Measurements from ENCODE around the gene MYL6.

The MYL6 gene

DNA sequence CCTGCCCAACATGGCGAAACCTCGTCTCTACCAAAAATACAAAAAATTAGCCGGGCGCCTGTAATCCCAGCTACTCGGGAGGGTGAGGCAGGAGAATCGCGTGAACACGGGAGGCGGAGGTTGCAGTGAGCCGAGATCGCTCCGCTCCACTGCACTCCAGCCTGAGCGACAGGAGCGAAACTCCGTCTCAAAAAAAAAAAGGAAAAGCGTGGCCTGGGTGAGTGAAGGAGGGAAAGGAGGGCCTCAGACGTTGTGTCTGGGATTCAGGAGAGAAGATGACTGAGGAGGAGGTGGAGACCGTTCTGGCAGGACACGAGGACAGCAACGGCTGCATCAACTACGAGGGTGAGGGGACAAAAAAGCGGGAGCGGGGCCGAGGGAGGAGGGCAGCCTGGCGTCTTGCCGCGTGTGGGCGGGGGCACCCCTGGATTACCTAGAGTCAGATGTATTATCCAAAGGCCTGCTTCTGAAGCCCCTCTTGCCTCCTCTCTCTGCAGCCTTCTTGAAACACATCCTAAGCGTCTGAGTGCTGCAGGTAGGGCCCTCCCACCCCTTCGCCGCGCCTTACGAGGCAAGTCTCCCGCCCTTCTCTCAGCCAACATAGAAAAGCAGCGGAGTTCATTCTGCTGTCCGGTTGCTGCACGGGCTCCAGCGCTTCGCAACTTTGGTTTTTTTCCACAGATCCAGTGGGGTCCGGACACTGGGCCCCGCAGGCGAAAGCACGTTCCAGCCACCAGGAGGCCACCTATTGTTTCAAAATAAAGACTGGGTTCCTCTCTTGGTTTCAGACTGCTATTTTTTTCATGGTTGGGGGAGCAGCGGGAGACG lies 744 bp upstream of the MYL6 start:
- TF ChIP-seq POLR2AphosphoS5 (IDR thresholded peaks at IDR 0.05; ENCODE audit: low read depth, low read length) (peak; percentile 70), REST (IDR thresholded peaks at IDR 0.05; ENCODE audit: insufficient read depth in 1 of 2, low read depth in 2 of 2, low read length in 2 of 2) (0 out of 4 replicates have a peak, but pooled peaks of 1 of the 2 experiments have one; percentile 39), TAF1 (IDR thresholded peaks at IDR 0.05; ENCODE audit: borderline replicate concordance, insufficient read depth, low read length) (peak; percentile 56; the same call in 1 of the 2 replicates), FOXP2 (optimal IDR thresholded peaks at IDR 0.05; ENCODE audit: borderline replicate concordance, extremely low read depth, extremely low read length, insufficient read depth) (no peak)

DNA sequence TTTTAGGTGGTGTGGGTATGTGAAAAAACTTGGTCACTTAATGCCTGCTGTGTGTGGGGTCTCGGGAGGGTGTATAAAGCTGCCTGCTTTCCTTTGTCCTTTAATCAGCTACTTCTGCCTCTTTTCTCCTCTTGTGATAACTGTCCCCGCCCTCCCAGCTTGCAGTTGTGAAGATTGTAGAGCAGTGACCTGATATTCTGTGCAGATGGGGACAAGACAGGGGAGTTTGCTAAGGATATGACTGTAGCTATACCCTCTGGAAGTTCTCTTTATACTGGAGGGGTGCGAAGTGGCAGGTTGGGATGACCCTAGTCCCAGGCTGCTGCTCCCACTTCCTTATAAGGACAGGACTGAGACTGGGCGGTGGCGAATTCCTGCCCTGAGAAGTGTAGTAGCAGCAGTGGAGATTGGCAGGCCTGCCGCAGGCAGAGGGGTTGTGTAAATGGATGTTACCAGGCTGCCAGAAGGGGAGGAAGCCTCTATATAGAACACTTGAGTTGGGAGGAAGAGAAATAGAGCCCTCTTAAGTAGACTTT lies 835 bp downstream of the MYL6 start:
- no peak for TF ChIP-seq FOXP2 (optimal IDR thresholded peaks at IDR 0.05; ENCODE audit: borderline replicate concordance, extremely low read depth, extremely low read length, insufficient read depth)
- no peak for TF ChIP-seq REST (IDR thresholded peaks at IDR 0.05; ENCODE audit: insufficient read depth in 1 of 2, low read depth in 2 of 2, low read length in 2 of 2)
- TF ChIP-seq TAF1 (IDR thresholded peaks at IDR 0.05; ENCODE audit: borderline replicate concordance, insufficient read depth, low read length): no peak
- TF ChIP-seq POLR2AphosphoS5 (IDR thresholded peaks at IDR 0.05; ENCODE audit: low read depth, low read length): no peak; the same call in 1 of the 2 replicates
- no peak for TF ChIP-seq SIN3A (IDR thresholded peaks at IDR 0.05; ENCODE audit: borderline replicate concordance, insufficient read depth, low read length)

DNA sequence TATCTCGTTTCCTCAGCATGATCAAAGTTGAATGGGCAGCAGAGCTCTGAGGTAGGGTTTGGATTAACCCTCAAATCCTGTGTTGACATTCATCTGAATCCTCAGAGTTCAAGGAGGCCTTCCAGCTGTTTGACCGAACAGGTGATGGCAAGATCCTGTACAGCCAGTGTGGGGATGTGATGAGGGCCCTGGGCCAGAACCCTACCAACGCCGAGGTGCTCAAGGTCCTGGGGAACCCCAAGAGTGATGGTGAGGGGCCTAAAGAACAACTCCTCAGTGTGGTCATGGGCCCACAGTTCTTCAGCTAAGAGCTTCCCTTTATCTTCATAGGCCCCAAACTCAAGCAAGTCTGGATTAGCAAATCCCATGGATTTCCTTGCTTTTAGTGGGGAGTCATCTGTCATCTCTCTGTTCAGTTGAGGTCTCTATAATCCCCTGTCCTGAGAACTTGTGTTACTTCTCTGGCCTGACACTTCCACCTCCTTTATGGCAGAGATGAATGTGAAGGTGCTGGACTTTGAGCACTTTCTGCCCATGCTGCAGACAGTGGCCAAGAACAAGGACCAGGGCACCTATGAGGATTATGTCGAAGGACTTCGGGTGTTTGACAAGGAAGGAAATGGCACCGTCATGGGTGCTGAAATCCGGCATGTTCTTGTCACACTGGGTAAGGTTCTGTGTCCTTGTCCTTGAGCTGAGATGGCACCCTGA lies 1.5 kb downstream of the MYL6 start:
- TF ChIP-seq REST (IDR thresholded peaks at IDR 0.05; ENCODE audit: insufficient read depth in 1 of 2, low read depth in 2 of 2, low read length in 2 of 2) (no peak), POLR2AphosphoS5 (IDR thresholded peaks at IDR 0.05; ENCODE audit: low read depth, low read length) (peak; percentile 7; the same call in 1 of the 2 replicates)

GRCh38 chr12:56160193-56160763 lies 2.1 kb downstream of the MYL6 start:
- peak; percentile 50; the same call in 1 of the 2 replicates for TF ChIP-seq POLR2AphosphoS5 (IDR thresholded peaks at IDR 0.05; ENCODE audit: low read depth, low read length)
- TF ChIP-seq TAF1 (IDR thresholded peaks at IDR 0.05; ENCODE audit: borderline replicate concordance, insufficient read depth, low read length): no peak

GRCh38 chr12:56160894-56161689 lies 2.9 kb downstream of the MYL6 start:
- TF ChIP-seq FOXP2 (optimal IDR thresholded peaks at IDR 0.05; ENCODE audit: borderline replicate concordance, extremely low read depth, extremely low read length, insufficient read depth) (no peak), TAF1 (IDR thresholded peaks at IDR 0.05; ENCODE audit: borderline replicate concordance, insufficient read depth, low read length) (no peak), REST (IDR thresholded peaks at IDR 0.05; ENCODE audit: insufficient read depth in 1 of 2, low read depth in 2 of 2, low read length in 2 of 2) (no peak), SIN3A (IDR thresholded peaks at IDR 0.05; ENCODE audit: borderline replicate concordance, insufficient read depth, low read length) (no peak), POLR2AphosphoS5 (IDR thresholded peaks at IDR 0.05; ENCODE audit: low read depth, low read length) (no peak)

All from PFSK-1 (cell line).